Hypothalamus (tissue), 51 donors: ENCODE data around the gene ZFPM1.

ENCODE experiments used
- DNase-seq, 51 donors: peaks; one replicate each; lab custom pipeline; 2025; lab: John Stamatoyannopoulos, UW

The ZFPM1 gene

GRCh38 chr16:88582912-88583575, 130.0 kb downstream of the ZFPM1 start:
- DNase-seq = no peak

- no peak for DNase-seq
Measured at GRCh38 chr16:88584676-88585075, 131.6 kb downstream of the ZFPM1 start.

GRCh38 chr16:88585269-88585668, 132.2 kb downstream of the ZFPM1 start:
- DNase-seq = no peak

GRCh38 chr16:88585927-88586581, 133.0 kb downstream of the ZFPM1 start:
- no peak for DNase-seq
